T47D (cell line): Measurements from ENCODE around the gene SH3PXD2A.

Source experiments
- DNase-seq, 2 experiments: peaks; one replicate each; pipeline versions ENCODE4 v3.0.0 to v3.0.0-alpha.2; 2011 to 2012; ENCODE audit warnings: low read depth in 1 of 2, low spot score in 1 of 2
- JUND ChIP-seq: IDR thresholded peaks from 2 replicates; pipeline ENCODE4 v1.6.1; 2012; ENCODE audit warnings: low read depth
- in situ Hi-C: cut with HindIII; loops from 2 replicates; pipeline ENCODE4 v1.10.0; 2016; ENCODE audit warnings: low sequenced_read_pairs, low pct_unique_long_range_greater_than_20kb

Gene SH3PXD2A

GRCh38 chr10:103793920-103794883 is 61.2 kb downstream of the SH3PXD2A start:
- in situ Hi-C loops: no loop called here
- no peak for TF ChIP-seq JUND
- DNase-seq: peak in 1 of 2 experiments; percentile 74

- no peak for TF ChIP-seq JUND
- in situ Hi-C loops: no loop called here
- DNase-seq: no peak
These were observed 61.9 kb downstream of the SH3PXD2A start for GRCh38 chr10:103793429-103793828.

GRCh38 chr10:103792547-103792946 is 62.8 kb downstream of the SH3PXD2A start:
- no peak for TF ChIP-seq JUND
- peak in 1 of 2 experiments; percentile 22 for DNase-seq
- in situ Hi-C loops: no loop called here

- TF ChIP-seq JUND: no peak
- in situ Hi-C loops: no loop called here
- no peak for DNase-seq
These were observed 63.5 kb downstream of the SH3PXD2A start for GRCh38 chr10:103791858-103792257.

GRCh38 chr10:103791291-103791690 is 64.1 kb downstream of the SH3PXD2A start:
- no peak for DNase-seq
- in situ Hi-C loops: no loop called here
- no peak for TF ChIP-seq JUND

- no peak for TF ChIP-seq JUND
- in situ Hi-C loops: no loop called here
These were observed 64.8 kb downstream of the SH3PXD2A start for GRCh38 chr10:103790580-103790979.

GRCh38 chr10:103789771-103790201 is 65.6 kb downstream of the SH3PXD2A start:
- DNase-seq: peak in 1 of 2 experiments; percentile 48
- TF ChIP-seq JUND: no peak
- in situ Hi-C loops: no loop called here

More at GRCh38 chr10:103790580-103790979, 64.8 kb downstream of the SH3PXD2A start:
- DNase-seq: no peak

- in situ Hi-C loops: no loop called here
- TF ChIP-seq JUND: no peak
These were observed 66.2 kb downstream of the SH3PXD2A start for GRCh38 chr10:103789161-103789560.

GRCh38 chr10:103787331-103787730 is 68.0 kb downstream of the SH3PXD2A start:
- TF ChIP-seq JUND: no peak
- no peak for DNase-seq
- in situ Hi-C loops: no loop called here

More at GRCh38 chr10:103789161-103789560, 66.2 kb downstream of the SH3PXD2A start:
- no peak for DNase-seq

- in situ Hi-C loops: no loop called here
- TF ChIP-seq JUND: no peak
- DNase-seq: no peak
These were observed 69.4 kb downstream of the SH3PXD2A start for GRCh38 chr10:103786020-103786419.

GRCh38 chr10:103784723-103785418 is 70.5 kb downstream of the SH3PXD2A start:
- in situ Hi-C loops: no loop called here

GRCh38 chr10:103784089-103784488 is 71.3 kb downstream of the SH3PXD2A start:
- in situ Hi-C loops: no loop called here
- DNase-seq: no peak
- TF ChIP-seq JUND: no peak

More at GRCh38 chr10:103784723-103785418, 70.5 kb downstream of the SH3PXD2A start:
- TF ChIP-seq JUND: no peak
- no peak for DNase-seq

- DNase-seq: no peak
- TF ChIP-seq JUND: no peak
- in situ Hi-C loops: no loop called here
These were observed 71.7 kb downstream of the SH3PXD2A start for GRCh38 chr10:103783681-103784080.
